ENCODE data around the gene BMERB1.

BMERB1 gene

GRCh38 chr16:15506441-15506840 lies 72.1 kb downstream of the BMERB1 start:
- no peak for DNase-seq

GRCh38 chr16:15507301-15507958 lies 73.0 kb downstream of the BMERB1 start:
- DNase-seq, result peak; percentile 79

GRCh38 chr16:15507959-15508627 lies 73.7 kb downstream of the BMERB1 start:
- no peak for DNase-seq

GRCh38 chr16:15509051-15509592 lies 74.7 kb downstream of the BMERB1 start:
- DNase-seq, result peak; percentile 65

- peak; percentile 95 for DNase-seq
Observed at GRCh38 chr16:15509593-15510535, 75.5 kb downstream of the BMERB1 start.

GRCh38 chr16:15510992-15511391 lies 76.6 kb downstream of the BMERB1 start:
- no peak for DNase-seq

GRCh38 chr16:15511759-15512487 lies 77.5 kb downstream of the BMERB1 start:
- DNase-seq, result no peak

GRCh38 chr16:15513156-15513555 lies 78.8 kb downstream of the BMERB1 start:
- DNase-seq, result no peak

- DNase-seq, result no peak
Observed at GRCh38 chr16:15515992-15516391, 81.6 kb downstream of the BMERB1 start.

- DNase-seq, result no peak
Observed at GRCh38 chr16:15516609-15517008, 82.2 kb downstream of the BMERB1 start.

- DNase-seq, result no peak
Observed at GRCh38 chr16:15517743-15518377, 83.5 kb downstream of the BMERB1 start.

- DNase-seq, result peak; percentile 83
Observed at GRCh38 chr16:15518381-15519351, 84.3 kb downstream of the BMERB1 start.

GRCh38 chr16:15519790-15520189 lies 85.4 kb downstream of the BMERB1 start:
- no peak for DNase-seq

- no peak for DNase-seq
Observed at GRCh38 chr16:15521390-15521757, 87.0 kb downstream of the BMERB1 start.

- DNase-seq, result no peak
Observed at GRCh38 chr16:15521758-15522509, 87.5 kb downstream of the BMERB1 start.

- no peak for DNase-seq
Observed at GRCh38 chr16:15523092-15523541, 88.7 kb downstream of the BMERB1 start.

- DNase-seq, result no peak
Observed at GRCh38 chr16:15523939-15524338, 89.6 kb downstream of the BMERB1 start.

GRCh38 chr16:15524966-15525365 lies 90.6 kb downstream of the BMERB1 start:
- DNase-seq, result no peak

- DNase-seq, result no peak
Observed at GRCh38 chr16:15526097-15526496, 91.7 kb downstream of the BMERB1 start.

GRCh38 chr16:15526731-15527130 lies 92.3 kb downstream of the BMERB1 start:
- DNase-seq, result no peak

All from fibroblast of skin of right biceps (primary cell).